ENCODE data around the gene CHRNB2.

- TF ChIP-seq CTCF (IDR thresholded peaks at IDR 0.05; ENCODE audit: insufficient read depth, low read length, poor library complexity, severe bottlenecking) (no peak), EZH2phosphoT487 (conservative IDR thresholded peaks at IDR 0.05; ENCODE audit: low read length) (no peak)
Observed at GRCh38 chr1:154626456-154627256, 59.1 kb downstream of the CHRNB2 start.
